ENCODE measurements around the gene SEPTIN11. TPM values are rescaled to one million over a fixed set of nuclear protein-coding genes. Genes with fewer than 3 reads are reported as not detected.

SEPTIN11 gene
- total RNA-seq, 1 donor from 2014 or later, result 30.1 TPM

GRCh38 chr4:76952656-76953582, 3.4 kb downstream of the SEPTIN11 start:
- Histone ChIP-seq H3K27me3 (ENCODE audit: low read depth) (no peaks in the 10 kb centered on the region), H3K36me3 (no peaks in the 10 kb centered on the region), H3K9me3 (replicated peaks) (no peaks in the 10 kb centered on the region), H3K4me1 (peaks cover 85% of the 10 kb centered on the region), H3K27ac (replicated peaks) (peak overlapping the region; percentile 96), H3K4me3 (peak overlapping the region; percentile 95)
- no peak for DNase-seq
- intact Hi-C loops (cut with micrococcal nuclease), result no loop called here
- TF ChIP-seq CTCF (IDR thresholded peaks at IDR 0.05; ENCODE audit: borderline replicate concordance), result no peak

GRCh38 chr4:76953956-76954355, 4.4 kb downstream of the SEPTIN11 start:
- H3K27me3 ChIP-seq (ENCODE audit: low read depth), result no peaks in the 10 kb centered on the region
- H3K36me3 ChIP-seq, result no peaks in the 10 kb centered on the region
- H3K9me3 ChIP-seq (replicated peaks), result no peaks in the 10 kb centered on the region
- DNase-seq, result no peak
- intact Hi-C loops (cut with micrococcal nuclease), result no loop called here
- no peak for TF ChIP-seq CTCF (IDR thresholded peaks at IDR 0.05; ENCODE audit: borderline replicate concordance)
- H3K4me3 ChIP-seq, result no peak overlapping the region
- peaks cover 76% of the 10 kb centered on the region for H3K4me1 ChIP-seq
- no peak overlapping the region for H3K27ac ChIP-seq (replicated peaks)

- no peak overlapping the region for H3K4me3 ChIP-seq
- TF ChIP-seq CTCF (IDR thresholded peaks at IDR 0.05; ENCODE audit: borderline replicate concordance), result no peak
- peak overlapping the region; percentile 56 for H3K27ac ChIP-seq (replicated peaks)
These were observed 4.9 kb downstream of the SEPTIN11 start for GRCh38 chr4:76954489-76954888.

GRCh38 chr4:76955182-76955581, 5.6 kb downstream of the SEPTIN11 start:
- TF ChIP-seq CTCF (IDR thresholded peaks at IDR 0.05; ENCODE audit: borderline replicate concordance), result no peak
- peak overlapping the region; percentile 56 for H3K27ac ChIP-seq (replicated peaks)
- no peaks in the 10 kb centered on the region for H3K9me3 ChIP-seq (replicated peaks)
- DNase-seq, result no peak
- no peaks in the 10 kb centered on the region for H3K27me3 ChIP-seq (ENCODE audit: low read depth)
- intact Hi-C loops (cut with micrococcal nuclease), result no loop called here
- H3K4me1 ChIP-seq, result peaks cover 66% of the 10 kb centered on the region
- no peaks in the 10 kb centered on the region for H3K36me3 ChIP-seq
- H3K4me3 ChIP-seq, result no peak overlapping the region

More at GRCh38 chr4:76954489-76954888, 4.9 kb downstream of the SEPTIN11 start:
- intact Hi-C loops (cut with micrococcal nuclease), result no loop called here
- H3K36me3 ChIP-seq, result no peaks in the 10 kb centered on the region
- peaks cover 72% of the 10 kb centered on the region for H3K4me1 ChIP-seq
- no peaks in the 10 kb centered on the region for H3K27me3 ChIP-seq (ENCODE audit: low read depth)
- no peak for DNase-seq
- H3K9me3 ChIP-seq (replicated peaks), result no peaks in the 10 kb centered on the region

- peaks cover 48% of the 10 kb centered on the region for H3K4me1 ChIP-seq
- intact Hi-C loops (cut with micrococcal nuclease), result no loop called here
- peak; percentile 43 for DNase-seq
- H3K27ac ChIP-seq (replicated peaks), result peak overlapping the region; percentile 68
- no peaks in the 10 kb centered on the region for H3K27me3 ChIP-seq (ENCODE audit: low read depth)
- TF ChIP-seq CTCF (IDR thresholded peaks at IDR 0.05; ENCODE audit: borderline replicate concordance), result no peak
- H3K9me3 ChIP-seq (replicated peaks), result no peaks in the 10 kb centered on the region
- H3K36me3 ChIP-seq, result no peaks in the 10 kb centered on the region
- no peak overlapping the region for H3K4me3 ChIP-seq
These were observed 7.6 kb downstream of the SEPTIN11 start for GRCh38 chr4:76957004-76957738.

Data from left ventricle myocardium inferior (tissue), 1 donor.